H1 (cell line): ENCODE data around the gene TPRA1.

ENCODE experiments used
- ATF3 ChIP-seq: IDR thresholded peaks from 2 replicates; pipeline ENCODE4 v1.6.1; 2011; ENCODE audit warnings: low read depth, mild to moderate bottlenecking, low read length; ENCODE audit not compliant: insufficient read depth
- BRCA1 ChIP-seq: IDR thresholded peaks from 2 replicates; pipeline ENCODE4 v1.6.1; 2012; ENCODE audit warnings: low read depth, low read length, improper control_type of control experiment
- CHD2 ChIP-seq: IDR thresholded peaks from 2 replicates; pipeline ENCODE4 v1.6.1; 2012; ENCODE audit warnings: low read length, improper control_type of control experiment
- CTCF ChIP-seq, 3 experiments: IDR thresholded peaks; 1 replicate in 2 of 3; 2 replicates in 1 of 3; pipeline versions ENCODE4 v1.5.1 to v1.6.1; 2011; ENCODE audit warnings: low read length in 3 of 3, mild to moderate bottlenecking in 3 of 3, inconsistent platforms in 2 of 3, low read depth in 1 of 3, moderate library complexity in 1 of 3; ENCODE audit not compliant: insufficient read depth in 1 of 3; ENCODE audit errors: control extremely low read depth in 1 of 3
- EGR1 ChIP-seq: IDR thresholded peaks from 2 replicates; pipeline ENCODE4 v1.6.1; 2011; ENCODE audit warnings: low read depth, low read length, borderline replicate concordance
- EZH2 ChIP-seq: fragments of 200-600 bp; sonication (generic); IDR thresholded peaks from 2 replicates; pipeline ENCODE4 v1.7.1; 2012; ENCODE audit warnings: low read depth, mild to moderate bottlenecking, moderate library complexity, low read length, inconsistent platforms; ENCODE audit not compliant: severe bottlenecking
- GABPA ChIP-seq: IDR thresholded peaks from 2 replicates; pipeline ENCODE4 v1.6.1; 2011; ENCODE audit warnings: mild to moderate bottlenecking, low read length, moderate library complexity, borderline replicate concordance; ENCODE audit not compliant: insufficient read depth
- KDM5A ChIP-seq: fragments of 200-600 bp; IDR thresholded peaks from 2 replicates; pipeline ENCODE4 v1.7.1; 2012; ENCODE audit warnings: mild to moderate bottlenecking, low read length, inconsistent platforms, mixed read lengths
- POLR2A ChIP-seq, 2 experiments: IDR thresholded peaks; 1 replicate in 1 of 2; 2 replicates in 1 of 2; pipeline ENCODE4 v1.6.1; 2011; ENCODE audit warnings: low read depth in 2 of 2, low read length in 2 of 2, mild to moderate bottlenecking in 2 of 2; ENCODE audit errors: control extremely low read depth in 1 of 2
- RFX5 ChIP-seq: IDR thresholded peaks from 2 replicates; pipeline ENCODE4 v1.6.1; 2011; ENCODE audit warnings: low read depth, low read length, improper control_type of control experiment, borderline replicate concordance
- SIN3A ChIP-seq, 2 experiments: IDR thresholded peaks in 1 of 2; conservative IDR thresholded peaks in 1 of 2; 2 replicates each; pipeline ENCODE4 v1.6.1; 2011 to 2012; ENCODE audit warnings: low read length in 2 of 2, improper control_type of control experiment in 1 of 2, low read depth in 1 of 2, mild to moderate bottlenecking in 1 of 2

GRCh38 chr3:127546554-127546953 lies 44.0 kb downstream of the TPRA1 start:
- no peak for TF ChIP-seq EZH2
- TF ChIP-seq CHD2 = no peak
- no peak for TF ChIP-seq KDM5A
- no peak for TF ChIP-seq ATF3
- TF ChIP-seq CTCF (IDR thresholded peaks at IDR 0.05; ENCODE audit: control extremely low read depth in 1 of 3, insufficient read depth in 1 of 3, low read depth in 1 of 3, low read length in 3 of 3) = no peak
- no peak for TF ChIP-seq BRCA1
- TF ChIP-seq POLR2A (IDR thresholded peaks at IDR 0.05; ENCODE audit: control extremely low read depth in 1 of 2, low read depth in 2 of 2, low read length in 2 of 2) = no peak
- no peak for TF ChIP-seq EGR1
- TF ChIP-seq GABPA = no peak
- no peak for TF ChIP-seq SIN3A (conservative IDR thresholded peaks at IDR 0.05 in 1 of 2, IDR thresholded peaks at IDR 0.05 in 1 of 2; ENCODE audit: low read depth in 1 of 2, low read length in 2 of 2)
- TF ChIP-seq RFX5 = no peak
